Activated CD8-positive, alpha-beta memory T cell treated with anti-CD3 and anti-CD28 coated beads for 48 hours (primary cell): ENCODE data around the gene PSMB7.

Source experiments
- DNase-seq, 3 experiments: peaks; one replicate each; pipeline ENCODE4 v3.0.0-alpha.2; 2020; ENCODE audit warnings: low read depth in 2 of 3, low spot score in 2 of 3

The PSMB7 gene

DNA sequence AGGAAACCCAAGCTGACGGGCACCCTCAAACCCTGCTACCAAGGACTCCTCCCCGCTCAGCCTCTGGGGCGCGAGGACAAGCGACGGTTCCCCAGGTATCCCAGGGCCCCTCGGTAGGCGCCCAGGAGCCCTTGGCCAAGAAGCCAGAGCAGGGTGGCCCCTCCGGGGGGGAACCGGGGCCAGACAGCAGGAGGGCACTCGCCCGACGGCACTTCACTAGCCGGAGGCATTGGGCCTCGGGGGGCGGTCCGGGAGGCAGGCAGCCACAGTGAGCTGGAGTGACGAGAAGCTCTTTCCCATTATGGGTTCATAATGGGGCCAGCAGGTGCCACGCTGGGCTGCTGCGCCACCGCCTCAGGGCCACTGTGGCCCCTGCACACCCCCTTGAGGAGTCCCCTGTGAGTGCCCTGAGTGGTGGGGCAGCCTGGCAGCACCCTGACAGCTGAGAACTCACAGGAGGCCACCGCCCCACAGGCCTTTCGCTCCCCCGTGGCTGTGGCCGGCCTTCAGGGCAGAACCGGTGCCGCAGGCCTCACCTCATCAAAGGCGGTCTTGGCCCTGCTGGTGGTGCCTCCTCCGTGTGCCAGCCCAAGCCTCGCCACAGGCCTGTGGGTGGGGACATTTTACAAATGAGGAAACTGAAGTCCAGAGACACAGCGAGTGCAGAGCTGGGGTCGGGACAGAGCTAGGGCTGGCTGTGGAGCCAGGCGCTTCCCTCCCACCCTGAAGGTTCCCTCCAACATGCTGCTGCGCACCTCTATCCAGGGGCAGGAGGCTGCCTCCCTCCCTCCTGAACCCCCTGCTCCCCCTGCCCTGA is 68.7 kb downstream of the PSMB7 start:
- no peak for DNase-seq

GRCh38 chr9:124345751-124346281 is 69.4 kb downstream of the PSMB7 start:
- no peak for DNase-seq

GRCh38 chr9:124345063-124345462 is 70.2 kb downstream of the PSMB7 start:
- no peak for DNase-seq

DNA sequence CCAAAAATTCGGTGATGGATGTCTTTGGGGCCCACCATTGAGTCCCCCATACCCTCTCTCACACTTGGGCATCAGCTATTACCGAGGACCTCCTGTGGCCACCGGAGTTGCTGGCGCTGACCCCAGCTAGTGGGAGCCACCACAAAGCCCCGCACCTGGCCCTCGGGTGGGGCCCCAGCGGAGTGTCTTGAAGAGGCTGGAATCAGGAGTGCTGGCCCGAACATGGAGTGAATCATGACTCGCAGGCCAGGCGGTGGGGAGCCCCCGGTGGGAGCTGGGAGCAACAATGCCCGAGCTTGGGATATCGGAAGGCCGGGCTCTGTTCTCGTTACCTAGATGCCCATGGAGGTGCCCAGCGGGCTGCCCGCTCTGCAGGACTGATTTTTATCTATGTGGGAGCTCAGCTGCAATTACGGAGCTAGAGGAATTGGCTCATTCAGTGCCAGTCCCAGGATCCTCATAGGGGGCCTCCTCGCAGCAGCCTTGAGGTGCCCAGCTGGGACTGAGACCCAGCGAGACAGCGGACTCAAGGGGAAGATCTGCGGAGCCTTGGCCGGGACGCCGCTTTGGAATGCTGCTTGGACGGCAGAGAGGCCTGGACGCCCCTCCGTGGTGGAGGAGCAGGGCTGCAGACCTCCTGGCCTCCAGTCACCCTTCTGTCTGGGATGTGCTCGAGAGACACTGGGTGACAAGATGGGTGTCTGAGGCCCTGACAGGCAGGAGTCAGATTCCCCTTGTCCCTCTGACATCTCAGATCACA is 70.8 kb downstream of the PSMB7 start:
- DNase-seq = no peak

GRCh38 chr9:124343533-124344290 is 71.5 kb downstream of the PSMB7 start:
- DNase-seq = no peak

GRCh38 chr9:124342776-124343485 is 72.3 kb downstream of the PSMB7 start:
- no peak for DNase-seq

- no peak for DNase-seq
Observed at GRCh38 chr9:124342402-124342775, 72.9 kb downstream of the PSMB7 start.

GRCh38 chr9:124341455-124342170 is 73.6 kb downstream of the PSMB7 start:
- DNase-seq = no peak

DNA sequence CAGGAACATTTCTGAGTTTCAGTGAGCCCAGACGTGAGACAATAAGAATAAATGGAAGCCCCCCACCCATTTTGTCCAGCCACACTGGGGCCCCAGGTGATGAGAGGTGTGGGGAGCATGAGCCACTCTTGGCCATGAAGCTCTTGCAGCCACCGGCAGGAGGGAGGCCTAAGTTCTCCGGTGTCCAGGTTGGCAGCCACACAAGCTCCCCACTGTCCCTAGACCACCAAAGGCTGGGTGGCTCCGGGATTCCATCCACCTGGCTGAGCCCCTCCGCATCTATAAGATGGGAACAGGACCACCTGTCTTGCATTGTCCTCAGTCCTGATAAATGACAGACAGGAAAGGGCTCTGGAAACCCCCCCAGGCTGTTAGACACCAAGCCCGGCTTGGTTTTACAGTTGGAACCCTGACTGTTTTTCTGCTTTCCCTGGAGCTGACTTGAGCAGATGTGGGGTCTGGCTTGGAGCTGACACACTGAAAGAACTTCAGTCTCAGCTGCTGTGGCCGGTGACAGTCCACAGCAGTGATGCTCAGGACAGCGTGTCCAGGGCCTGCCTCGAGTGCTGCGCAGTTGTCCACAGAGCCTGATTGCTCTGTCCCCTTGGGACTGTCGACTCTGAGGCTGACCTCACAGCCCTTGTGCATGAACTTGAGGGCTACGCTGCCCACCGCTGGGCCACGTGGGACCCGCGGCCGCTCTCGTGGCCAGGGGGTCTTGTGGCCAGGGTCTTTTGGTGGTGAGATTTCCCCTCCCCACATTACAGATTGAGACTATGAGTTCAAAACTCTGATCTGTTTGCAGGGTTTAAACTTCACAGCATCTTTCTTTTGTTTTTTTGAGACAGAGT is 74.8 kb downstream of the PSMB7 start:
- no peak for DNase-seq

- no peak for DNase-seq
Observed at GRCh38 chr9:124339603-124340146, 75.6 kb downstream of the PSMB7 start.

- no peak for DNase-seq
Observed at GRCh38 chr9:124337562-124337961, 77.7 kb downstream of the PSMB7 start.

GRCh38 chr9:124335320-124335707 is 79.9 kb downstream of the PSMB7 start:
- no peak for DNase-seq

DNA sequence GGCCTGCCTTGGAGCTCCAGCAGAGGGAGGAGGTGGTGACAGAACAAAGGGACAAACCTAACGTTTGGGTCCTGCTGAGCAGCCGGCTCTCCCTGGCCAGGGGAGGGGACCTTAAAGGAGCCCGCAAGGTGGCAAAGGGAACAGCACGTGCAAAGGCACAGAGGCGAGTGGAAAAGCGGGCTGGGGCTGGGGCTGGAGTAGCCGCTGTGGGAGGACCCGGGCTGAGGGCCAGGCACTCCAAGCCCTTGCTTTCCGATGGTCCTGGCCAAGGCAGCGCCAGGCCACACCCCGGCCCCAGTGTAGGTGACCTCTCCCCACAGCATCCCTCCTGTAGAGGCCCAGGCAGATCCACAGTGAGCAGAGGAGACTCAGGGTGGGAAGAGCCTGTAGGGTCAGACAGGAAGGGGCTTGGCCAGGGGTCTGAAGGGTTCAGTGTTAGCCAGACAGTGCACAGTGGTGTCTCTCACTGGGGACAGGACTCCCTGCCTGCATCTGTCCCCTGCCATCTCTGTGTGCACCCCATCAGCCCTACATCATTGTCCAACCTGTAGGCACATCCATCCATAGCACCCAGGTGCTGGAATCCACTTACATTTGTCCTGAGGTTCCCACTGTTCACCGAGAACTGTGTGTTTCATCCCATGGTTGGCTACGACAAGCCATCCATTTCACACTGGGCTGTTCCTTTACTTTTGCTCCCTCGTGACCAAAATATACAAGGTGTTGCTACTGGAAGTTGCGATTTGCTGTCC is 80.5 kb downstream of the PSMB7 start:
- DNase-seq = no peak

- DNase-seq = no peak
Observed at GRCh38 chr9:124333203-124333579, 82.1 kb downstream of the PSMB7 start.

DNA sequence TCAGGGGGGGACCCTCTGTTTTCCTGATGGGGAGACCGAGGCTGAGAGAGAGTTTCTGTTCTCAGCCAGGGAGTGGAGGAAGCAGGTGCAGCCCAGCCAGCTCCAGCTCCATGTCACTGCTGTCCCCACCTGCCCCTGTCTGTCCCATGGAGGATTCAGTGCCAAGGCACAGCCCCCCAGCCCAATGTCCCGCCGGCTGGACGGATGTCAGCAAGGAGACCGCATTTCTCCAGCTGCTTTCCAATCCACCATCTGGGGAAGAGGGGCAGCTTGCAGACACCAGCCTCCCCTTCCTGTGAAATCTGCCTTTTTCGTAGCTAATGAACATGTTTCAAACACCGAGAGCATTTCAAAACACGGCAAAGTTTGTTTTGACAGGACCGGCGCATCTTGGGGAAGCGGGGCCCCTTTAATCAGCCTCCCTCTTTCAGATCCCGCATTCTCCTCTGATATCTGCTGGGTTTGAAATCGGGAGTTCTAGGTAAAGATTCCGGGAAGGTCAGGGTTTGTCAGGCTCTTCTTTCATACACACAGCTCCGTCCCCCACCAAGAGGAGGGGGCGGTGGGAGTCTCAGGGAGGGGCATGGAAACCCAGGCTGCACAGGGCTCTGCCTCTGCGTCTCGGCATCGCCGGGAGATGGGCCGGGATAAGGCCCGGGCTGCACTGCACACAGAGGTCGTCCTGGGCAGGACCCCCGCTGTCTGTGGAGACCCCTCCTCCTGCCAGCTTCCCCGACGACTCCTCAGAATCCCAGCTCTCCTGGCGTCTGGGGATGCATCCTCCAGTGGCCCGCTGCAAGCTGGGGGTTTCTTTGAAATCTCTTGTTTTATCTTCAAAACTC is 82.7 kb downstream of the PSMB7 start:
- DNase-seq = no peak

DNA sequence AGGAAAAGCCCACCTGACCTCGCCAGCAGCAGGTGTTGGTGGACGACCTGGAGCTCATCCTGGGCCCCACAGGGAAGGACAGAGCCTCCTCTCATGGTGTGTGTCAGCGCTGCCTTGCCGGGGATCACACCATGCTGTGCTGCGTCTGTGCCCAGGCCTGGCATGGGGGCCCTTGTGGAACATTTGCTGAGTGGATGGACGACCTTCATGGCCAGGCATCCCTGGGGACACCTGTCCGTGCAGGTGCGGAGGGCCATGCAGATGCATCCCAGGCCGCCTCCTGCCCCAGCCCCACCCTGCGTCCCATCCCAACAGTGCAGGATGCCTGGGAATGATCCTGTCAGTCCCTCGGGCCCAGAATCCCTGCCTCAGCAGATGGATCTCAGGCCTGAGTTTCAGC is 83.7 kb downstream of the PSMB7 start:
- DNase-seq = no peak

DNA sequence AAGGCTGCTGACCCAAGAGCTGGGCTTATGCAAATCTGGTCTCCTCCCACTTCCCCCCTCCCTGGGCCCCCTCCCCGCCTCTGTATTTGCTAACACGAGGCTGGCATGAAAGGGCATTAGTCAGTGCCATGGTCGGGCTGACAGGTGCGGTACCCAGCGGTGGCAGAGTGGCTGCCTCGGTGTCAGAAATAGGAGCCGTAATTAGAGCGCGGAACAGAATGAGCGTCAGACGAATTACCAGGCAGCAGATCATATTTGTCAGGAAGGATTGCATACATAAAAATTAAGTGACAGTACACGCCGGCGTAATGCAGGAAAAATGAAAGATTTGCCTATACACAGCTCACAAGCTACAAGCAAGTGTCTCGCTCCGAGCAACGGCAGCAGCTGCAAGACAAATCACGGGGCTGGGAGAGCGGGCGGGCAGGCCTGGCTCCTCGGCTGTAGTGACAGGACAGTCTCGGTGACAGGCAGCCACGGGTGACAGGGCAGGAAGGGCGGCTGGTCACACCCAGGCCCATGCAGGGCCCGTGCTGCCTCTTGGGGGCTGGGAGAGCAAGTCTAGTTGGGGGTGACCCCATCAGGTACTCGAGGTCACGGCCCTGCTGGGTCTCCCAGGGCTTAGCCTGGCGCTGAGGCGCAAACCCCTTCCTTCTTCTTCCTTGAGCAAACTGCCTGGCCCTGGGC is 85.1 kb downstream of the PSMB7 start:
- DNase-seq = no peak
